Liver (tissue), 9 donors: ENCODE data around the gene EIF2S3. TPM values are rescaled to one million over a fixed set of nuclear protein-coding genes. Genes with fewer than 3 reads are reported as not detected.

ENCODE experiments used
- DNase-seq: peaks from one replicate; pipeline ENCODE4 v3.0.0-alpha.2; 2017; ENCODE audit warnings: low spot score
- H3K27ac ChIP-seq, 2 donors: one replicate each; pipeline ENCODE4 v1.7.0; 2013; ENCODE audit warnings: inconsistent platforms in 2 of 2, low read length in 2 of 2, control low read depth in 1 of 2, low read depth in 1 of 2, mild to moderate bottlenecking in 1 of 2
- H3K27me3 ChIP-seq, 4 donors: one replicate each; pipeline versions ENCODE4 v1.6.1 to v1.7.0; 2013; ENCODE audit warnings: low read length in 3 of 4, inconsistent platforms in 1 of 4, mild to moderate bottlenecking in 1 of 4, moderate library complexity in 1 of 4; ENCODE audit not compliant: control insufficient read depth in 4 of 4, insufficient read depth in 4 of 4
- H3K36me3 ChIP-seq, 4 donors: one replicate each; pipeline versions ENCODE4 v1.6.1 to v1.7.0; 2013; ENCODE audit warnings: low read length in 3 of 4, mild to moderate bottlenecking in 3 of 4, low read depth in 1 of 4, moderate library complexity in 1 of 4; ENCODE audit not compliant: control insufficient read depth in 4 of 4, insufficient read depth in 3 of 4
- H3K4me1 ChIP-seq, 4 donors: one replicate each; pipeline versions ENCODE4 v1.6.1 to v1.7.0; 2013; ENCODE audit warnings: low read length in 3 of 4, mild to moderate bottlenecking in 3 of 4, moderate library complexity in 1 of 4; ENCODE audit not compliant: control insufficient read depth in 4 of 4, insufficient read depth in 4 of 4
- H3K4me3 ChIP-seq, 3 donors: one replicate each; pipeline versions ENCODE4 v1.6.1 to v1.7.0; 2013; ENCODE audit warnings: low read length in 3 of 3, control low read depth in 1 of 3, low read depth in 1 of 3, mild to moderate bottlenecking in 1 of 3
- H3K9ac ChIP-seq, 2 donors: one replicate each; pipeline ENCODE4 v1.7.0; 2013; ENCODE audit warnings: low read length in 2 of 2, mild to moderate bottlenecking in 2 of 2, moderate library complexity in 2 of 2, control low read depth in 1 of 2, low read depth in 1 of 2
- H3K9me3 ChIP-seq, 4 donors: one replicate each; pipeline versions ENCODE4 v1.6.1 to v1.7.0; 2013; ENCODE audit warnings: low read length in 3 of 4; ENCODE audit not compliant: control insufficient read depth in 4 of 4
- ATF3 ChIP-seq: IDR thresholded peaks from 2 replicates; pipeline ENCODE4 v1.6.1; 2016; ENCODE audit warnings: antibody characterized with exemption
- EGR1 ChIP-seq, 2 donors: IDR thresholded peaks; 2 replicates each; pipeline ENCODE4 v1.6.1; 2016 to 2018; ENCODE audit warnings: antibody characterized with exemption in 2 of 2, low read depth in 2 of 2
- FOXA1 ChIP-seq: IDR thresholded peaks from 2 replicates; pipeline ENCODE4 v1.6.1; 2016; ENCODE audit warnings: antibody characterized with exemption
- GABPA ChIP-seq, 2 donors: IDR thresholded peaks in 1 of 2; conservative IDR thresholded peaks in 1 of 2; 2 replicates each; pipeline ENCODE4 v1.6.1; 2016; ENCODE audit warnings: antibody characterized with exemption in 2 of 2, mild to moderate bottlenecking in 1 of 2, moderate library complexity in 1 of 2
- HNF4A ChIP-seq, 2 donors: conservative IDR thresholded peaks; 2 replicates each; pipeline ENCODE4 v1.6.1; 2016; ENCODE audit warnings: antibody characterized with exemption in 2 of 2, mild to moderate bottlenecking in 2 of 2
- HNF4G ChIP-seq: IDR thresholded peaks from 2 replicates; pipeline ENCODE4 v1.6.1; 2016; ENCODE audit warnings: antibody characterized with exemption
- JUND ChIP-seq, 2 donors: IDR thresholded peaks; 2 replicates each; pipeline ENCODE4 v1.6.1; 2016; ENCODE audit warnings: antibody characterized with exemption in 2 of 2
- MAX ChIP-seq: IDR thresholded peaks from 2 replicates; pipeline ENCODE4 v1.6.1; 2016; ENCODE audit warnings: antibody characterized with exemption
- NR2F2 ChIP-seq: IDR thresholded peaks from 2 replicates; pipeline ENCODE4 v1.6.1; 2016; ENCODE audit warnings: antibody characterized with exemption
- RAD21 ChIP-seq, 2 donors: IDR thresholded peaks; 2 replicates each; pipeline ENCODE4 v1.6.1; 2016; ENCODE audit warnings: antibody characterized with exemption in 2 of 2, mild to moderate bottlenecking in 2 of 2
- TAF1 ChIP-seq: conservative IDR thresholded peaks from 2 replicates; pipeline ENCODE4 v1.6.1; 2016; ENCODE audit warnings: antibody characterized with exemption, mild to moderate bottlenecking
- YY1 ChIP-seq: IDR thresholded peaks from 2 replicates; pipeline ENCODE4 v1.6.1; 2016; ENCODE audit warnings: antibody characterized with exemption, mild to moderate bottlenecking
- WGBS: extraction: QIAGEN DNeasy Blood & Tissue Kit; methylation state at CpG from one replicate; pipeline ENCODE4 v1.1.7; 2013; 5-methylcytosine and 5-hydroxymethylcytosine counted together
- polyA plus RNA-seq, 2 donors: library from polyadenylated mRNA; stranded (reverse) in 1 of 2; unstranded in 1 of 2; fragments of 200-250 nt in 1 of 2; fragments of >200 nt in 1 of 2; fragmentation: Nextera tagmentation in 1 of 2; extraction: Ambion mirVana in 1 of 2; gene quantifications; one replicate each; pipeline versions ENCODE4 v1.2.1 to v1.2.3, GENCODE V29; 2013 to 2015
- total RNA-seq, 2 donors: library from RNA; depleted of rRNA; stranded (reverse); fragments of >200 nt; gene quantifications; one replicate each; pipeline ENCODE4 v1.2.3, GENCODE V29; 2014
- TF ChIP-seq, protein P1 (sequence below): fragments of 150-350 bp; IDR thresholded peaks from 2 replicates; pipeline ENCODE4 v1.5.1; 2017; ENCODE audit warnings: improper control_type of control experiment, low read depth, low read length; ENCODE audit not compliant: missing input control
- TF ChIP-seq, protein P2 (sequence below): IDR thresholded peaks from 2 replicates; pipeline ENCODE4 v1.6.1; 2016; ENCODE audit warnings: antibody characterized with exemption
- TF ChIP-seq, protein P3 (sequence below): IDR thresholded peaks from 2 replicates; pipeline ENCODE4 v1.6.1; 2016; ENCODE audit warnings: antibody characterized with exemption, mild to moderate bottlenecking
- donor health status: healthy.
- donor health status: healthy.
- donor health status: healthy.
- donor health status: healthy.
- donor health status: healthy.

The EIF2S3 gene
- total and polyA plus RNA-seq, 4 donors: 24.9 to 98.0 (median 47.4) TPM

- no peak overlapping the region for H3K9ac ChIP-seq
- H3K9me3 ChIP-seq: no peaks in the 10 kb centered on the region
- H3K36me3 ChIP-seq: no peaks in the 10 kb centered on the region
- no peak for TF ChIP-seq FOXA1
- TF ChIP-seq YY1: no peak
- TF ChIP-seq RAD21 (IDR thresholded peaks at IDR 0.05): no peak
- TF ChIP-seq GABPA (IDR thresholded peaks at IDR 0.05 in 1 of 2, conservative IDR thresholded peaks at IDR 0.05 in 1 of 2): no peak
- no peak for TF ChIP-seq JUND (IDR thresholded peaks at IDR 0.05)
- no peak for TF ChIP-seq HNF4A (conservative IDR thresholded peaks at IDR 0.05)
- TF ChIP-seq, protein P1, sequence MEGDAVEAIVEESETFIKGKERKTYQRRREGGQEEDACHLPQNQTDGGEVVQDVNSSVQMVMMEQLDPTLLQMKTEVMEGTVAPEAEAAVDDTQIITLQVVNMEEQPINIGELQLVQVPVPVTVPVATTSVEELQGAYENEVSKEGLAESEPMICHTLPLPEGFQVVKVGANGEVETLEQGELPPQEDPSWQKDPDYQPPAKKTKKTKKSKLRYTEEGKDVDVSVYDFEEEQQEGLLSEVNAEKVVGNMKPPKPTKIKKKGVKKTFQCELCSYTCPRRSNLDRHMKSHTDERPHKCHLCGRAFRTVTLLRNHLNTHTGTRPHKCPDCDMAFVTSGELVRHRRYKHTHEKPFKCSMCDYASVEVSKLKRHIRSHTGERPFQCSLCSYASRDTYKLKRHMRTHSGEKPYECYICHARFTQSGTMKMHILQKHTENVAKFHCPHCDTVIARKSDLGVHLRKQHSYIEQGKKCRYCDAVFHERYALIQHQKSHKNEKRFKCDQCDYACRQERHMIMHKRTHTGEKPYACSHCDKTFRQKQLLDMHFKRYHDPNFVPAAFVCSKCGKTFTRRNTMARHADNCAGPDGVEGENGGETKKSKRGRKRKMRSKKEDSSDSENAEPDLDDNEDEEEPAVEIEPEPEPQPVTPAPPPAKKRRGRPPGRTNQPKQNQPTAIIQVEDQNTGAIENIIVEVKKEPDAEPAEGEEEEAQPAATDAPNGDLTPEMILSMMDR: no peak
- no peak for TF ChIP-seq NR2F2
- TF ChIP-seq ATF3: no peak
- TF ChIP-seq, protein P2, sequence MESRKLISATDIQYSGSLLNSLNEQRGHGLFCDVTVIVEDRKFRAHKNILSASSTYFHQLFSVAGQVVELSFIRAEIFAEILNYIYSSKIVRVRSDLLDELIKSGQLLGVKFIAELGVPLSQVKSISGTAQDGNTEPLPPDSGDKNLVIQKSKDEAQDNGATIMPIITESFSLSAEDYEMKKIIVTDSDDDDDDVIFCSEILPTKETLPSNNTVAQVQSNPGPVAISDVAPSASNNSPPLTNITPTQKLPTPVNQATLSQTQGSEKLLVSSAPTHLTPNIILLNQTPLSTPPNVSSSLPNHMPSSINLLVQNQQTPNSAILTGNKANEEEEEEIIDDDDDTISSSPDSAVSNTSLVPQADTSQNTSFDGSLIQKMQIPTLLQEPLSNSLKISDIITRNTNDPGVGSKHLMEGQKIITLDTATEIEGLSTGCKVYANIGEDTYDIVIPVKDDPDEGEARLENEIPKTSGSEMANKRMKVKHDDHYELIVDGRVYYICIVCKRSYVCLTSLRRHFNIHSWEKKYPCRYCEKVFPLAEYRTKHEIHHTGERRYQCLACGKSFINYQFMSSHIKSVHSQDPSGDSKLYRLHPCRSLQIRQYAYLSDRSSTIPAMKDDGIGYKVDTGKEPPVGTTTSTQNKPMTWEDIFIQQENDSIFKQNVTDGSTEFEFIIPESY: no peak
- H3K27ac ChIP-seq: no peak overlapping the region
- H3K4me3 ChIP-seq: no peak overlapping the region
- no peak for DNase-seq
- H3K27me3 ChIP-seq: no peaks in the 10 kb centered on the region
- H3K4me1 ChIP-seq: no peaks in the 10 kb centered on the region
- WGBS: 97% methylated on average over 6 of the region's 6 CpGs
Measured at GRCh38 chrX:24027985-24028384, 26.8 kb upstream of the EIF2S3 start.

- no peak overlapping the region for H3K9ac ChIP-seq
- 90% methylated on average over 5 of the region's 5 CpGs for WGBS
- H3K4me1 ChIP-seq: no peaks in the 10 kb centered on the region
- no peaks in the 10 kb centered on the region for H3K36me3 ChIP-seq
- no peak overlapping the region for H3K4me3 ChIP-seq
- TF ChIP-seq, protein P3, sequence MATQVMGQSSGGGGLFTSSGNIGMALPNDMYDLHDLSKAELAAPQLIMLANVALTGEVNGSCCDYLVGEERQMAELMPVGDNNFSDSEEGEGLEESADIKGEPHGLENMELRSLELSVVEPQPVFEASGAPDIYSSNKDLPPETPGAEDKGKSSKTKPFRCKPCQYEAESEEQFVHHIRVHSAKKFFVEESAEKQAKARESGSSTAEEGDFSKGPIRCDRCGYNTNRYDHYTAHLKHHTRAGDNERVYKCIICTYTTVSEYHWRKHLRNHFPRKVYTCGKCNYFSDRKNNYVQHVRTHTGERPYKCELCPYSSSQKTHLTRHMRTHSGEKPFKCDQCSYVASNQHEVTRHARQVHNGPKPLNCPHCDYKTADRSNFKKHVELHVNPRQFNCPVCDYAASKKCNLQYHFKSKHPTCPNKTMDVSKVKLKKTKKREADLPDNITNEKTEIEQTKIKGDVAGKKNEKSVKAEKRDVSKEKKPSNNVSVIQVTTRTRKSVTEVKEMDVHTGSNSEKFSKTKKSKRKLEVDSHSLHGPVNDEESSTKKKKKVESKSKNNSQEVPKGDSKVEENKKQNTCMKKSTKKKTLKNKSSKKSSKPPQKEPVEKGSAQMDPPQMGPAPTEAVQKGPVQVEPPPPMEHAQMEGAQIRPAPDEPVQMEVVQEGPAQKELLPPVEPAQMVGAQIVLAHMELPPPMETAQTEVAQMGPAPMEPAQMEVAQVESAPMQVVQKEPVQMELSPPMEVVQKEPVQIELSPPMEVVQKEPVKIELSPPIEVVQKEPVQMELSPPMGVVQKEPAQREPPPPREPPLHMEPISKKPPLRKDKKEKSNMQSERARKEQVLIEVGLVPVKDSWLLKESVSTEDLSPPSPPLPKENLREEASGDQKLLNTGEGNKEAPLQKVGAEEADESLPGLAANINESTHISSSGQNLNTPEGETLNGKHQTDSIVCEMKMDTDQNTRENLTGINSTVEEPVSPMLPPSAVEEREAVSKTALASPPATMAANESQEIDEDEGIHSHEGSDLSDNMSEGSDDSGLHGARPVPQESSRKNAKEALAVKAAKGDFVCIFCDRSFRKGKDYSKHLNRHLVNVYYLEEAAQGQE: no peak
- TF ChIP-seq HNF4A (conservative IDR thresholded peaks at IDR 0.05) (no peak), EGR1 (IDR thresholded peaks at IDR 0.05; ENCODE audit: low read depth in 2 of 2) (no peak), GABPA (IDR thresholded peaks at IDR 0.05 in 1 of 2, conservative IDR thresholded peaks at IDR 0.05 in 1 of 2) (no peak), MAX (no peak), JUND (IDR thresholded peaks at IDR 0.05) (no peak), TAF1 (no peak), HNF4G (no peak)
- TF ChIP-seq, protein P1: no peak
- no peaks in the 10 kb centered on the region for H3K9me3 ChIP-seq
- H3K27ac ChIP-seq: no peak overlapping the region
- H3K27me3 ChIP-seq: no peaks in the 10 kb centered on the region
- DNase-seq: no peak
Measured at GRCh38 chrX:24030597-24030996, 24.2 kb upstream of the EIF2S3 start.
